ENCODE data around the gene GAK. TPM values are rescaled to one million over a fixed set of nuclear protein-coding genes. Genes with fewer than 3 reads are reported as not detected.

GAK gene
- total and polyA plus RNA-seq, 8 donors: 47.5 to 226 (median 64.8) TPM

- H3K9me3 ChIP-seq: no peaks in the 10 kb centered on the region
- no peak for ATAC-seq
- H3K4me1 ChIP-seq: peaks cover 10 to 17% (median 10%) of the 10 kb centered on the region in 3 donors
- no peak for FAIRE-seq
- H3K27ac ChIP-seq: no peak overlapping the region
- peaks cover 0 to 8% (median 0%) of the 10 kb centered on the region in 3 donors for H3K36me3 ChIP-seq
- H3K27me3 ChIP-seq: no peaks in the 10 kb centered on the region
- no peak for TF ChIP-seq CTCF (IDR thresholded peaks at IDR 0.05)
- DNase-seq: no peak
- intact Hi-C loops (cut with DNase I): no loop called here
- WGBS, 2 donors: 92 to 93% methylated on average over 25 of the region's 25 CpGs
- no peak overlapping the region for H3K4me3 ChIP-seq
Observed at GRCh38 chr4:970046-970745, 38.1 kb upstream of the GAK start.

- DNase-seq (peak in 3 of 6 donors; percentile 57 to 77 (median 68)), FAIRE-seq (no peak), ATAC-seq (peak in 2 of 4 donors; percentile 39 to 42)
- Histone ChIP-seq H3K4me1 (peaks cover 10 to 17% (median 10%) of the 10 kb centered on the region in 3 donors), H3K27ac (no peak overlapping the region), H3K36me3 (peaks cover 0 to 8% (median 0%) of the 10 kb centered on the region in 3 donors), H3K27me3 (no peaks in the 10 kb centered on the region), H3K9me3 (no peaks in the 10 kb centered on the region), H3K4me3 (no peak overlapping the region)
- WGBS, 2 donors: 56 to 68% methylated on average over 20 to 23 of the region's 23 CpGs
- intact Hi-C loops (cut with DNase I): no loop called here
- no peak for TF ChIP-seq CTCF (IDR thresholded peaks at IDR 0.05)
Observed at GRCh38 chr4:968621-969394, 36.7 kb upstream of the GAK start.

GRCh38 chr4:968221-968620 is 36.1 kb upstream of the GAK start:
- DNase-seq: peak in 1 of 6 donors; percentile 78
- no peak overlapping the region for H3K4me3 ChIP-seq
- peaks cover 10 to 17% (median 10%) of the 10 kb centered on the region in 3 donors for H3K4me1 ChIP-seq
- H3K27ac ChIP-seq: no peak overlapping the region
- no peak for FAIRE-seq
- H3K9me3 ChIP-seq: no peaks in the 10 kb centered on the region
- intact Hi-C loops (cut with DNase I): no loop called here
- WGBS, 2 donors: 35 to 38% methylated on average over 20 to 24 of the region's 24 CpGs
- H3K27me3 ChIP-seq: no peaks in the 10 kb centered on the region
- ATAC-seq: no peak
- H3K36me3 ChIP-seq: peaks cover 0 to 8% (median 0%) of the 10 kb centered on the region in 3 donors
- TF ChIP-seq CTCF (IDR thresholded peaks at IDR 0.05): no peak

GRCh38 chr4:967113-968104 is 35.3 kb upstream of the GAK start:
- H3K9me3 ChIP-seq: no peaks in the 10 kb centered on the region
- 68 to 69% methylated on average over 72 to 76 of the region's 76 CpGs for WGBS, 2 donors
- H3K36me3 ChIP-seq: peaks cover 0 to 8% (median 0%) of the 10 kb centered on the region in 3 donors
- FAIRE-seq: no peak
- H3K27ac ChIP-seq: no peak overlapping the region
- peaks cover 6 to 13% (median 9%) of the 10 kb centered on the region in 3 donors for H3K4me1 ChIP-seq
- intact Hi-C loops (cut with DNase I): no loop called here
- peak in 1 of 6 donors; percentile 79 for DNase-seq
- H3K27me3 ChIP-seq: no peaks in the 10 kb centered on the region
- ATAC-seq: no peak
- no peak for TF ChIP-seq CTCF (IDR thresholded peaks at IDR 0.05)
- no peak overlapping the region for H3K4me3 ChIP-seq

All from pancreas (tissue), 10 donors.